SK-N-MC (cell line): ENCODE results near the gene PACS1.

Experiments
- EZH2 ChIP-seq: fragments of 200-600 bp; sonication (generic); IDR thresholded peaks from one replicate; pipeline ENCODE4 v1.6.1; 2017; ENCODE audit warnings: antibody characterized with exemption
- POLR2AphosphoS5 ChIP-seq: IDR thresholded peaks from 2 replicates; pipeline ENCODE4 v1.6.1; 2012; ENCODE audit warnings: mild to moderate bottlenecking, low read depth, low read length, borderline replicate concordance

- TF ChIP-seq EZH2 (no peak), POLR2AphosphoS5 (no peak)
Measured at GRCh38 chr11:66247295-66247694, 177.2 kb downstream of the PACS1 start.
